HG03039 (cell line): ENCODE measurements around the gene WDR54.

ENCODE experiments used
- ATAC-seq: cut with Tn5 transposase; IDR thresholded peaks from one replicate; pipeline ENCODE4 v1.9.1; 2021; ENCODE audit warnings: mild to moderate bottlenecking, moderate library complexity; ENCODE audit not compliant: unreplicated experiment

Gene WDR54, protein sequence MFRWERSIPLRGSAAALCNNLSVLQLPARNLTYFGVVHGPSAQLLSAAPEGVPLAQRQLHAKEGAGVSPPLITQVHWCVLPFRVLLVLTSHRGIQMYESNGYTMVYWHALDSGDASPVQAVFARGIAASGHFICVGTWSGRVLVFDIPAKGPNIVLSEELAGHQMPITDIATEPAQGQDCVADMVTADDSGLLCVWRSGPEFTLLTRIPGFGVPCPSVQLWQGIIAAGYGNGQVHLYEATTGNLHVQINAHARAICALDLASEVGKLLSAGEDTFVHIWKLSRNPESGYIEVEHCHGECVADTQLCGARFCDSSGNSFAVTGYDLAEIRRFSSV

DNA sequence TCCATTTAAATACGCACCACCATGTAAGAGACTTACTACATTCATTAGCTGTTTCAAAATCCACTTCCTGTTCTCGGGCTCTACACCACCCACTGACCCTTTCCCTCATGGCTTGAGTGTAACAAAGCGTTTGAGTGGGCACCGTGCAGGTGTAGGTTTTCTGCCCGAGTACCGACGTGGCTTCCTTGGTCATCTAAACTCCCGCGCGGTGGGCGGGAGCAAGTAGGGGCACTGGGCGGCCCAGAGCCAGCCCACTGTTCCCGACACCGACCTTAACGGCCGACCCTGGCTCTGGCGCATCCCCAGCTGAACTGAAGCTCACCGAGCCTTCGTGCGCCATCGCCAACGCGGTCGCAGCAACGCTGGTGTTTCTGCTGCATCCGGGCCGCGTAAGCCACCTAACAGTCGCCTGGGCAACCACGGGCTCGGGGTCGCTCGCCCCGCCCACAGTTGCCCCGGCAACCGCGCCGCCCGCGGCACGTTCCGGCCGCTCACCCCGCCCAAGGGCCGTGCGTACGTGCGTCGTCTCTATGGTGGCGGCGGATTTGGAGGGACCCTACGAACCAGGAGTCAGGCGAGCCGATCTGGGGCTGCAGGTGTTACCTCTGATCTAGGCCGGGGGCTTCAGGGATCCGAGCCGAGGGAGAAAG, at the start of gene WDR54, which contains the start of gene C2orf81:
Gene WDR54 (plus strand): TSS at position 510 of the 650 bp plus-strand sequence. CDS start 424 bp downstream, outside the sequence.
Gene C2orf81 (minus strand): TSS at position 399 of the 650 bp plus-strand sequence. CDS start 59 bp downstream, at position 340.
- ATAC-seq, result peak; percentile 89

- no peak for ATAC-seq
Measured at GRCh38 chr2:74372674-74373073, 48.9 kb upstream of the WDR54 start.

- no peak for ATAC-seq
Measured at GRCh38 chr2:74373221-74373676, 48.3 kb upstream of the WDR54 start.

GRCh38 chr2:74373985-74374384, 47.5 kb upstream of the WDR54 start:
- no peak for ATAC-seq

- no peak for ATAC-seq
Measured at GRCh38 chr2:74374509-74375205, 46.9 kb upstream of the WDR54 start.

- ATAC-seq, result no peak
Measured at GRCh38 chr2:74375838-74376237, 45.7 kb upstream of the WDR54 start.

- ATAC-seq, result no peak
Measured at GRCh38 chr2:74378007-74378406, 43.5 kb upstream of the WDR54 start.

- no peak for ATAC-seq
Measured at GRCh38 chr2:74379851-74380789, 41.4 kb upstream of the WDR54 start, which contains the start of gene DCTN1. TSS of gene DCTN1 (minus strand) at chr2:74380311. CDS start at chr2:74380037, 274 bp downstream.

DNA sequence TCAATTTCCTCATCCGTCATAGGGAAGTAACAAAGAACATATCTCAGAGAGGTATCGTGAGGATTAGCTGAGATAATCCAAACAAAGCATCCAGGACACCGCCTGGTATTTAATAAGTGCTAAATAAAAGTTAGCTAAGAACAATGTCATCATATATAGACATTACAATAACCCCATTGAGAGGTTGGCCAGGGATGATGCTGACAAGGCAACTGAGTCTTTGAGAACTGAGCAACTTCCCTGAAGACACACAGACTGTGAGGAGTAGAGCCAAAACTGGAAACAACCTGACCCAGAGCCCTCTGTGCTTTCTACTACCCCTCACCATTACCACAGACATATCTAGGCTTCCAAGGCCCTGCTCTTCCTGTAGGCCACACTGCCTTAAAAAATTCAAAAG, 39.8 kb upstream of the WDR54 start:
- ATAC-seq, result no peak

DNA sequence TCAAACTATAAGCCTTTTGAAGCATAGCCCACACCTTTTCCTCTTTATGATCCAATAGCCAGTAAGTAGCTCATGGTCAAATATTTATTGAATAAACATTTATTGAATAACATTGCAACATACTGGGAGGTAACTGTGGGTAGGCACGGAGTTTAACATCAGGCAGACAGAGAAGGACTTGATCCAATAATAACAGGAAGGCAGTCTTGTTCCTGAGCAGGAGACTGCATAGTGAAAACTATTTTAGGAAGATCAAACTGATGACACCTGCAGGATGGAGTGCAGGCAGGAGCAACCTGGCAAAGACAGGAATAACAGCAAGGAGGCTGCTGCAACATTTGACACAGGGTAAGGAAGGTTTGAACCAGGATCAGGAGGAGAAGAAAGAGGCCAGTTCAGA, 38.3 kb upstream of the WDR54 start:
- ATAC-seq, result no peak

DNA sequence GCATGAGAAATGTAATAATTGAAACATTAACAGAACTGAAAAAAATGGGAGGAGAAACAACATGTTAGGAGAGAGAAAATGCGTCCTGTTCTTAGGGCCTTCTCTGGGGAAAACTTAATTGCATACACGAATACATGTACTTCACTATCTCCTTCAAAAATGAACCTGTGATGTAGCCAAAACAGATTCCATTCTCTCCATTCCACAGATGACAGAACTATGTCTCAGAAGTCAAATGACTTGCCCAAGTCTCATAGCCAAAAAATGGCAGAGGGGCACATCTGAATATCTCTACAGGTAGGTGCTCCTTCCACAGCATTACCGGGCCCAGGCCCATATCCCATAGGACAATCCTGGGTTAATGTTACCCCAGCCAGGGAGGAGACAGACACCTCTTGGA, 37.5 kb upstream of the WDR54 start:
- ATAC-seq, result no peak

DNA sequence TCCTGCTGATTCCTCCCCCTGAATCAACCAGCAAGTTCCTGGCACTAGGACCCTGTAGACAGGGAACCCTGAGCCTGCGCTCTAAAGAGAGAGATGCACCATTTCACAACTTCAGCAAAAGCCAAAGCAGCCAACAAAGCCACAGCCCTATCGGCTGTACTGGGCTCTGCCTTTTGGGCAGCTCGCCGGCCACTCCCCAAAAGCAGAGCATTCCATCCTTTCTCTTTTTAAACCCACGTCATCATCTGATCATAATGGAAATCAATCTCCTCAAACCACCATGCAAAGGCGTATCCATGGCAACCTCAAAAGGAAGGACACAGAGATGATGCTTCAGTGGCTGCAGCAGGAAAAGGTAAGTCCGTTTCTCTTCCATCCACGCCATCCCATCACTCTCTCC, 36.1 kb upstream of the WDR54 start:
- no peak for ATAC-seq

DNA sequence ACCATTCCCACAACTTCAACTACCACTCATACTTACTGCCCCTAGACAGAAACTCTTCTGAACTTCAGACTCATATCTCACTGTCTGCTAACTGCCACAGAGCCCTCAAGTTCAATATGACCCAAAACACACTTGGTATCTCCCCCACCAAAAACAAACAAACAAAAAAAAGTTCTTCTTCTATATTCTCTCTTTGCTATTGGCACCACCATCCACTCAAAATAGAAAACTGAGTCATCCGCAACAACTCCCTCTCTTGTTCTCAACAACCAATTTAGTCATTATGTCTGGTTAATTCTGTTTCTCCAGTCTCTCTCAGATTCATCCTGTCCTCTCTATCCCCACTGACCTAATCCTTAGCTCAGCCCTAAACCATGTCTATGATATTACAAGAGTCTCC, 34.2 kb upstream of the WDR54 start:
- ATAC-seq, result no peak

- ATAC-seq, result no peak
Measured at GRCh38 chr2:74390606-74391005, 30.9 kb upstream of the WDR54 start.

DNA sequence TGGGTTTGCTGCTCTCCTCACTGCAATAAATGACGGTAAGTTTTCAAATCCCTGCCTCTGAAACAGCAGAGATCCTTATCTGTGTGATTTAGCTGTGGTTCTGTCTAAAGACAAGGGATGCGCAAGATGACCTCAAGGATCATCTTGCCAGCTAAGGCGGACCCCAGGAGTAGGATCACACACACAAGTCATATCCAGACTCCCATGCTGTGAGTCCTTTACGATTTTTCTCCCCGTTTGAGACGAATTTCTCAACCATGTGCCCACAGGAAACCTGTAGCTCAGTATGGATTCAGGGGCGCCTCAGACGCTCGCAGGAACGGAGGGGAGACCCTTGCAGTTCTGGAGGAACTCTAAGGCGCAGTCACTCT, 30.3 kb upstream of the WDR54 start:
- peak; percentile 16 for ATAC-seq

DNA sequence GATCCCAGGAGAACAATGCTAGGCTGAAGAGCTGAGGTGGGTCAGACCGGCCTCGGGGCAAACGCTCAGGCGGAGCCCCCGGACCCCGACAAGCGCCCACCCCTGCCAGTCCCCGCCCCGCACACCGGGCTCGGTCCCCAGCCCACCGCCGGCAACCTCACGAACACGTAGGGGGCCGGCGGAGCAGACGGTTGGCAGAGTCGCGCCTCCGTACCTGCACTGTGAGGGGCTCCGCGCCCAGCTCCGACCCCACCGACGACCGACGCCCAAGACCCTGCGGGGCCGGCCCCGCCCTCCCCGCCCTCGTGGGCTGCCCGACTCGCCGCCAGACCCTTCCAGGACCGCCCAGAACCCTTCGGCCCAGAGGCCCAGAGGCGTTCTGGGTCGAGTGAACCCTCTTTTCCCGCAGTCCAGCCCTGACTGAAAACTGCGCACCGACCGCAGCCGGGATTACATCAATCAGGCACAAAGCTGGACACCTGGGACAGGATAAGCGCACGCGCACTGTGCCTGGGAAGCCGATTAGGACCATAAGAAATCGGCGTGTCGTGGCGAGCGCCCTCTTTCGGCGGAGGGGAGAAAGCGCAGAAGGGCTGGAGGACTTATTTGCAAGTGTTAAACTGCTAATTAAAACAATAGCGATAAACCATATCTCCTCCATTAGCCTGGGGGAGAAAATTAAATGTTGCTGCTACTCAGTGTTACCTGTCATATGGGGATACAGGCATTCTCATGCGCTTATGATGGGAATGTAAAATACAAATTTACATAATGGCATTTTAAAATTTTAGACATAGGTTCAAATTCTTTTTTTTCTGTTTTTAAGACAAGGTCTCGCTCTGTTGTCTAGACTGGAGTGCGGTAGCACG, 29.7 kb upstream of the WDR54 start:
- ATAC-seq, result peak; percentile 59

- ATAC-seq, result no peak
Measured at GRCh38 chr2:74392449-74392743, 29.1 kb upstream of the WDR54 start.

- no peak for ATAC-seq
Measured at GRCh38 chr2:74393525-74393924, 28.0 kb upstream of the WDR54 start.

DNA sequence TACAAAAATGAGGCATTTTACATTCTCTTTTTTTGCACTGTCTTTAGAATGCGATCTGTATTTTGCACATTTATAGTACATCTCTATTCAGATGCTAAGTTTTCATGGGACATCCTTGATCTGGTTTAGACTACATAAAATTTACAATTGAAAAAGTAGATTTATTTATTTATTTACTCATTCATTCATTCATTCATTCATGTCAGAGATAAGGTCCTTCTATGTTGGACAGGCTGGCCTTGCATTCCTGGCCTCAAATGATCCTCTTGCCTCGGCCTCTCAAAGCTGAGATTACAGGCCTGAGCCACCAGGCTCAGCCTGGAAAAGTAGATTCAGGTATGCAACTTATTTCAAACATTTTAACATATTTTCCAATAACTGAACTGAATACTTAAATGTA, 25.4 kb upstream of the WDR54 start:
- no peak for ATAC-seq

- no peak for ATAC-seq
Measured at GRCh38 chr2:74399785-74400184, 21.7 kb upstream of the WDR54 start.
